Suppressor macrophage treated with lipopolysaccharide for 1 hour (primary cell): ENCODE data around the gene BMPR1B.

Experiments used
- DNase-seq, 3 donors: peaks; one replicate each; pipeline ENCODE4 v3.0.0-alpha.2; 2020 to 2022

BMPR1B gene

GRCh38 chr4:94968493-94968892, 210.7 kb downstream of the BMPR1B start:
- DNase-seq = no peak

GRCh38 chr4:94970650-94971049, 212.9 kb downstream of the BMPR1B start:
- DNase-seq = no peak

- no peak for DNase-seq
Measured at GRCh38 chr4:94974773-94975172, 217.0 kb downstream of the BMPR1B start.

- DNase-seq = no peak
Measured at GRCh38 chr4:94976371-94977011, 218.7 kb downstream of the BMPR1B start.

GRCh38 chr4:94978904-94979303, 221.1 kb downstream of the BMPR1B start:
- peak; percentile 20 to 65 (median 30) for DNase-seq

GRCh38 chr4:94979621-94980020, 221.9 kb downstream of the BMPR1B start:
- DNase-seq = no peak

- DNase-seq = peak in 1 of 3 donors; percentile 5
Measured at GRCh38 chr4:94995684-94996394, 238.1 kb downstream of the BMPR1B start.

- DNase-seq = no peak
Measured at GRCh38 chr4:95000076-95000648, 242.4 kb downstream of the BMPR1B start.

GRCh38 chr4:95004912-95005311, 247.2 kb downstream of the BMPR1B start:
- DNase-seq = no peak

- DNase-seq = no peak
Measured at GRCh38 chr4:95007998-95008397, 250.2 kb downstream of the BMPR1B start.

- DNase-seq = no peak
Measured at GRCh38 chr4:95013236-95013635, 255.5 kb downstream of the BMPR1B start.

GRCh38 chr4:95014068-95014467, 256.3 kb downstream of the BMPR1B start:
- DNase-seq = no peak

GRCh38 chr4:95017305-95018064, 259.7 kb downstream of the BMPR1B start:
- DNase-seq = no peak

- no peak for DNase-seq
Measured at GRCh38 chr4:95018785-95019184, 261.0 kb downstream of the BMPR1B start.

GRCh38 chr4:95020521-95020920, 262.8 kb downstream of the BMPR1B start:
- no peak for DNase-seq

- no peak for DNase-seq
Measured at GRCh38 chr4:95021099-95021498, 263.3 kb downstream of the BMPR1B start.

GRCh38 chr4:95023110-95023509, 265.4 kb downstream of the BMPR1B start:
- DNase-seq = peak in 1 of 3 donors; percentile 3

- DNase-seq = no peak
Measured at GRCh38 chr4:95027905-95028618, 270.3 kb downstream of the BMPR1B start.

GRCh38 chr4:95038791-95039190, 281.0 kb downstream of the BMPR1B start:
- no peak for DNase-seq

GRCh38 chr4:95044324-95044837, 286.6 kb downstream of the BMPR1B start:
- no peak for DNase-seq

GRCh38 chr4:95045429-95045828, 287.7 kb downstream of the BMPR1B start:
- no peak for DNase-seq

- no peak for DNase-seq
Measured at GRCh38 chr4:95048296-95048695, 290.5 kb downstream of the BMPR1B start.
